Measurements from ENCODE around the gene PPCDC.

The PPCDC gene

DNA sequence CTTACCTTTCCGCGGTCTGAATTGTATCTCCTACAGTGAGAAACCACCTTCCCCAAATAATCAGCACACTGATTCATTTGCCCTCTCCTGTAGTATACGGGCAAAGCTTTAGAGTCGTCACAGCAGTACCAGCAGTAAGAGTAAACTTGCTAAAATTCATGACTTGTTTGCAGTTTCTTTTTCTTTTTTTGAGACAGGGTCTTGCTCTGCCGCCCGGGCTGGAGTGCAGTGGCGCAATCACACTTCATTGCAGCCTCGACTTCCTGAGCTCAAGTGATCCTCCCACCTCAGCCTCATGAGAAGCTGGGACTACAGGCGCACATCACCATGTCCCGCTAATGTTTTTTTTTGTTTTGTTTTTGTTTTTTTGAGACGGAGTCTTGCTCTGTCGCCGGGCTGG lies 16.2 kb upstream of the PPCDC start:
- no peak for DNase-seq
- intact Hi-C loops (cut with DNase I), result no loop called here

DNA sequence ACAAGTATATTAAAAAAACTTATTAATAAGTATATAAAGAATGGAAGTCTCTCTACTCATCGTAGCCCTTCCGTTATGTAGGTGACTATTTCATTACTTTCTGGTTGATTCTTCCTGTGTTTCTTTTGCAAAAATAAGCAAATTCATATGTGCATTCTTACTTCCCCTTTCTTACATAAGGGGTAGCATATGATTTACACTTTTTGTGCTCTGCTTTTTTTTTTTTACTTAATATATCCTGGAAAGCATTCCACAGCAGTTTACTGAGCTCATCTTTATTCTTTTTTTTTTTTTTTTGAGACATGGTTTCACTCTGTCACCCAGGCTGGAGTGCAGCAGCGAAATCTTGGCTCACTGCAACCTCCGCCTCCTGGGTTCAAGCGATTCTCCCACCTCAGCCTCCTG lies 15.2 kb upstream of the PPCDC start:
- DNase-seq, result no peak
- intact Hi-C loops (cut with DNase I), result no loop called here

DNA sequence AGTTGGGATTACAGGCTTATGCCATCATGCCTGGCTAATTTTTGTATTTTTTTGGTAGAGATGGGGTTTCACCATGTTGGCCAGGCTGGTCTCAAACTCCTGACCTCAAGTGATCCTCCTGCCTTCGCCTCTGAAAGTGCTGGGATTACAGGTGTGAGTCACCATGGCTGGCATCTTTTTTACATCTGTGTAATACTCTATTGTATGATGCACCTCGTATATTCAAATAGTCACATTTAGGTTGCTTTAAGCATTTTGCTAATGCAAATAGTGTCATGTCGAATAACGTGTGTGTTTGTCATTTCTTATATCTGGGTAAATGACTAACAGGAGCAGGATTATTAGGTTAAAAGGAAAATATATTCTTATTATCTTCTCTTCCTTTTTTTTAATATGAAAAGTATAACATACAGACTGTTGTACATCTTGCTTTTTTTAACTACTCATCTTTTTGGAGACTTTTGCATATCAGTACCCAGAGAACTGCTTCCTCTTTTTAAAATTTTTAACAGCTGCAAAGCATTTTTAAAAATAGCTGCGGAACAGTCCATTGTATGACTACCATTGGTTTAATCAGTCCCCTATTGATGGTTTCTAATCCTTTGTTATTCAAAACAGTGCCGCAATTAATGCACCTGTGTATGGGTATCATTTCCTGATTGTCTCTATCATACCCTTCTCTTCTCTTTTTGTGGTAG lies 14.6 kb upstream of the PPCDC start:
- DNase-seq, result no peak
- intact Hi-C loops (cut with DNase I), result no loop called here

- DNase-seq, result no peak
- intact Hi-C loops (cut with DNase I), result no loop called here
Observed at GRCh38 chr15:75016431-75016830, 7.0 kb upstream of the PPCDC start.

GRCh38 chr15:75019916-75020315 lies 3.5 kb upstream of the PPCDC start:
- intact Hi-C loops (cut with DNase I), result no loop called here
- no peak for DNase-seq

GRCh38 chr15:75021341-75021740 lies 2.0 kb upstream of the PPCDC start:
- DNase-seq, result no peak
- intact Hi-C loops (cut with DNase I), result no loop called here

DNA sequence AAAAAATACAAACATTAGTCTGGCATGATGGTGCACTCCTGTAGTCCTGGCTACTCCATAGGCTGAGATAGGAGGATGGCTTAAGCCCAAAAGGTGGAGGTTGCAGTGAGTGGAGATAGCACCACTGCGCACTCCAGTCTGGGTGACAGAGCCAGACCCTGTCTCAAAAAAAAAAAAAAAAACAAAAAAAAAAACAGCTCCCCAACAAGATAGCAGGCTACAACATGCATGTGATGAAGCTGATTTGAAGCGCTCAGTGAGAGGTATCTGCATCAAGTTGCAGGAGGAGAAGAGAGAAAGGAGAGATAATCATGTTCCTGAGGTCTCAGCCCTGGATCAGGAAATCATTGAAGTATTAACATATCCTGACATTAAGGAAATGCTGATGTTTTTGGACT lies 608 bp upstream of the PPCDC start:
- intact Hi-C loops (cut with DNase I), result no loop called here
- no peak for DNase-seq

GRCh38 chr15:75023872-75024636 lies 664 bp downstream of the PPCDC start:
- DNase-seq, result peak in 10 of 42 donors; percentile 8 to 47 (median 22)
- intact Hi-C loops (cut with DNase I), result no loop called here

DNA sequence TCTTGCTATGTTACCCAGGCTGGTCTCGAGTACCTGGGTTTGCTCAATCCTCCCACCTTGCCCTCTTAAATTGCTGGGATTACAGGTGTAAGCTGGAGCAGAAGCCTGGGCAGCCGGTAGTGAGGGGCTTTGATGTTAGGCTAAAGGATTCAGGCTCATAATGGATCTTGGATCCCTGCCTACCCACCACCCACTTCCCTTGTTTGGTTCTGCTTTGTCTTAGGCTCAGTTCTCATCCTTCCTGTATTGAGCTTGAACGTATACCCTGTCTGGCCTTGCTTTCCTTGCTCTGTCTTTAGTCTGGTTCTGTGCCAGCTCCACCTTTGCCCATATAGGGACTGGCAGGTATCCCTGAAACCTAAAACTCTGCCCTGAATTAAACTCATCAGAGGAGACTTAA lies 1.7 kb downstream of the PPCDC start:
- no peak for DNase-seq
- intact Hi-C loops (cut with DNase I), result no loop called here

- no peak for DNase-seq
- intact Hi-C loops (cut with DNase I), result no loop called here
Observed at GRCh38 chr15:75025548-75026260, 2.3 kb downstream of the PPCDC start.

- DNase-seq, result no peak
- intact Hi-C loops (cut with DNase I), result no loop called here
Observed at GRCh38 chr15:75027551-75027950, 4.2 kb downstream of the PPCDC start.

DNA sequence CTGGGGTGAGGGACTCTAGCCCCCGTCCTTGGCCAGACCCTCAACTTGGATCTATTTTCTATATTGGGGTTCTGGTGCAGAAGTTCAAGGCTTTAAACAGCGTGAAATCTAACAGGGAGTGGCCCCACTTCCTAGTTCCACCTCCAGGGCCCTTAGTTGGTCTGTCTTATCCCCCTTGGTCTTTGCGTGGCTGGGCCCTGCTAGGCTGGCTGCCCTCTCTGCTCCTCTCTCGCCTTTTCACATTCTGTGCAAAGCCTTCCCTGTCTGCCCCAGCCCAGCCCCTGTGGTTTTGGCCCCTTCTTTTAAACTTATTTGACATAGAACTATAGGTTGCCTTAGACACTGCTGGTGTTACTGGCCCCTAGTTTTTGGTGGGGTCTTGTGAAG lies 5.6 kb downstream of the PPCDC start:
- intact Hi-C loops (cut with DNase I), result no loop called here
- no peak for DNase-seq

DNA sequence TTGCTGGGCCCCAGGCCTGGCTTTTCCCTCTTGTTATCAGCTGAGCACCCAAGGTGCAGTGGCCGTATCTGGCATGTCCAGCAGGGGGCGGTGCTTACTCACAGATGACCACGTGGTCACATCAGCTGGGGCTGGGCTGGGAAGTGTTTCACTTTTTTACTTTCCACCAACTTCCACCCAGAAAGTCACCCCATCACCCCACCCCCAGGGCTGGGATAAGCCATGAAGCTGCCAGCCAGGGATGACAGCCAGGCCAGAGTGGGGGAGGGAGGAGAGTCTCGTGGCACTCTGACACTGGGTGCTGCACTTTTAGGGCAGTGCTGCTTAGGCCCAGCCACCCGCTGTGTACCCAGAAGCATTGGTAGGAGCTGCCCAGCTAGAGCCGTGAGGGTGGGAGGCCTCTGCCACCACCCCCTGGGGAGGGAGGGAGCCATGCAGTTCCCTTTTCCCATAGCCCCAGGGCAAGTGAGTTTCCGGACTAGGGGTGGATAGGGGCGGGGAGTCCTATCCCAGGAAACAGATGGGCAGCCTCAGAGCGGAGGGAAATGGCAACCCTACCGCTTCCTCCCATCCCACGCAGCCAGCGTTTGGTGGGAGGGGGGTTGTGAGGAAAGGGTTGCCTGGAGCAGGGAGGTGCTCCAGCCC lies 6.1 kb downstream of the PPCDC start:
- intact Hi-C loops (cut with DNase I), result loop anchor here (2.0 kb wide), 1 partner anchor 175 kb away; no protein-coding TSS in a partner anchor

DNA sequence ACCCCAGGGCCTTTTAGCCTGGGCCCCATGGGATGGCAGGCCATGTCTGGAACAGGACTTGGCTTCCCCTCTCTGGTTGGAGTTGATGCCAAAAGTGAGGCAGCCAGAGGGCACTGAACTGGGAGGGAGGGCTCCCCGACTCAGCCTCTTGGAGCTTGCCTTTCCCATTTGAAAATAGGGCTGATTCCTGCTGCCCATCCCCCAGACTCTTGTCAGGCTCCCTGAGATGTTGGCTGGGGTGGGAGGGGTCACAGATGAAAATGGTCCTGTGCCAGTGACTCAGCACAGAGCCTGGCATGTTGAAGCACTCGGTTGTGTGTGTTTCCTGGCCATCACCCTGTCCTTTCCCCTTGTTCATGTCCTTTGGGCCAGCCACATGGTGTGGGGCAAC lies 6.6 kb downstream of the PPCDC start:
- intact Hi-C loops (cut with DNase I), result loop anchor here (2.0 kb wide), 1 partner anchor 175 kb away; no protein-coding TSS in a partner anchor

More for the DNA sequence above, 6.1 kb downstream of the PPCDC start:
- DNase-seq, result peak; percentile 87 to 98 (median 93)

DNA sequence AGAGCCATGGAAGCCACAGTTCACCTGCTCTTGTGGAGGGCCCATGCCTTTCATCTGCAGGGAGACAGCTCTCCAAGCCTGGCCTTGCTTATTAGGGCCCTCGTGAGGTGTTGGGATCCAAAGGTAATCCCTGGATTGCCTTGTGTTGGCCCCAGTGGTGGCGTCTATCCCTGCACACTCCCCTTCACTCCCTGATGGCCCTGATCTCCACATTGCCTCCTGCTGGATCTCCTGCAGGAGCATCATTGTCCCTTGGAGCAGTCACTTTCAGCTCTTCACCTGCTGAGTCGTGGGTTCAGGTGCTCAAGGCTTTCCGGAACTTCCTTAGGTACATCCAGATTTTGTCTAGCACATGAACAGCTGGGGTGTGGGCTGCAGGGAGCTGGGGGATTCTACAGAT lies 7.0 kb downstream of the PPCDC start:
- no peak for DNase-seq
- intact Hi-C loops (cut with DNase I), result loop anchor here (2.0 kb wide), 1 partner anchor 174 kb away; no protein-coding TSS in a partner anchor

More for the DNA sequence above, 6.6 kb downstream of the PPCDC start:
- peak in 11 of 42 donors; percentile 17 to 66 (median 30) for DNase-seq

GRCh38 chr15:75031848-75032247 lies 8.5 kb downstream of the PPCDC start:
- no peak for DNase-seq
- intact Hi-C loops (cut with DNase I), result loop anchor here (2.0 kb wide), 1 partner anchor 173 kb away; no protein-coding TSS in a partner anchor

DNA sequence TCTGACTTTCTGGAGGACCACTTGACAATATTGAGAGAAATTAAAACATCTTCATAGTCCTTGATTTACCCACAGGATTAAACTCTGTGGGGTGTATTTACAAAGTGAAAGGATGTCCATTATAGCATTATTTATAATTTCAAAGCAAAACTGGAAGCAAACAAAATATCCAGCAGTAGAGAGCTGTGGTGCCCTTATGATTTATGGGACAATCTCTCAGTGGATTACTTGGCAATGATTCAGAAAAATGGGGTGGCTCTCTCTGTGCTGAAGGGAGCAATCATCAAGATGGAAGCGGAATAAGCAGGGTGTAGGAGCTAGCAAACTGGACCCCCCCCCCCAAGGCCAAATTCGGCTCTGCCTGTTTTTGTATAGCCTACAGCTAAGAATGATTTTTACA lies 9.0 kb downstream of the PPCDC start:
- no peak for DNase-seq
- intact Hi-C loops (cut with DNase I), result no loop called here

- DNase-seq, result no peak
- intact Hi-C loops (cut with DNase I), result no loop called here
Observed at GRCh38 chr15:75033809-75034208, 10.4 kb downstream of the PPCDC start.

DNA sequence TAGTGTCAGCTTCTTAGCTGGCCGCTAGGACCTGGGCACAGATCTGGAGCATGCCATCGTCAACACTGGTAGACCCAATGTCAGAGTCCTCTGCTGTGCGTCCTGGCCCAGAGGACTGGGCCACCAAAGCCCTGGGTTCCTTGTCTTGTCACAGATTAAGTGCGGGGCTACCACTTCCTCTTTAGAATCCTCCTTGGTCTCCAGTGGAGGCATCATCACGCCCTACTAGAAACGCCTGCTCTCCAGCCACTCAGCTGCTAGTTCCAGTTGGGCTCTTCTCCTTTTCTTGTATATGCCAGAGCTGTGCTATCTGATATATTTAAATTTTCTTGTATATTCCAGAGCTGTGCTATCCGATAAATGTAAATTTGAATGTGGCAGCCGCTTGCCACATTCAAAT lies 11.2 kb downstream of the PPCDC start:
- intact Hi-C loops (cut with DNase I), result no loop called here
- DNase-seq, result no peak

Measured in head of caudate nucleus (tissue), 42 donors.